Iris pigment epithelial cell (primary cell): Measurements from ENCODE around the gene NFIB.
A peak's percentile ranks its signal among the peaks of the same experiment; 100 is the strongest.

Source experiments
- DNase-seq: peaks from one replicate; pipeline ENCODE4 v3.0.0-alpha.2; 2011; ENCODE audit warnings: low read depth

Gene NFIB

GRCh38 chr9:14212697-14213420 lies 101.1 kb downstream of the NFIB start:
- DNase-seq: no peak

DNA sequence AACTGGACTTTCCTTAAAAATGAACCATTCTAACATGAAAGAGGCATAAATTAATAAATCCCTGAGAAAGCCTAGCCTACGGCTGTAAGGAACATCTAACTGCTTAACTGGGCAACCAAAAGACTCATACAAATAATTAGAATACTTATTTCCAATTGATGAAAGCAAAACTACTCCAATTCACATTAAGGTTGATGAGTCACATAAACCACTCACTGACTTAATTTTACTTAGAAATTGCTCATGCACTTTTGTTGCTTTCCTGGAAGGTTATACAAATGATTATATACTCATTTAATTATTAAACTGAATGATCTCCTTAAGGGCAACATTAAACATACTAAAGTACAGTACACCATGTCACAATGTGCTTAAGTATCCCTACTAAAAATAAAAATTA lies 101.9 kb downstream of the NFIB start:
- DNase-seq: peak; percentile 64

GRCh38 chr9:14211564-14211963 lies 102.4 kb downstream of the NFIB start:
- no peak for DNase-seq

DNA sequence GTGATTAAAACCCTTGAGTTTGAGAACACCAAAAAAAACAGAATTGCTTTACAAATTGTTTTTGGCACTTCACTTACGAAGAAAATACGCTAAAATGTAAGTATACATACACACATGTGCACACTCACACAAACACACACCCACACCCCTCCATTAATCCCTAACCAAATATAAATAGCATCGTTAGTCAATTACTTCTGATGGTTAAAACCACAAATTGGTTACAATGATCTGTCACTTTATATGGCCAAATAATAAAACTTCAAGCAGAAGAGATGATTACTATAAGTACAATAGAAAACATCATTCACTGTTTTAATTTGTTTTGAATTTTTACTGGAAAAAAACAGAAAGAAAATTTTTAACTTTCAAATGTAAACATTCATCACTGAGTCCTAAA lies 103.5 kb downstream of the NFIB start:
- no peak for DNase-seq

GRCh38 chr9:14209399-14210345 lies 104.3 kb downstream of the NFIB start:
- no peak for DNase-seq

- DNase-seq: no peak
Measured at GRCh38 chr9:14207352-14207995, 106.5 kb downstream of the NFIB start.

GRCh38 chr9:14205463-14205862 lies 108.5 kb downstream of the NFIB start:
- peak; percentile 95 for DNase-seq

DNA sequence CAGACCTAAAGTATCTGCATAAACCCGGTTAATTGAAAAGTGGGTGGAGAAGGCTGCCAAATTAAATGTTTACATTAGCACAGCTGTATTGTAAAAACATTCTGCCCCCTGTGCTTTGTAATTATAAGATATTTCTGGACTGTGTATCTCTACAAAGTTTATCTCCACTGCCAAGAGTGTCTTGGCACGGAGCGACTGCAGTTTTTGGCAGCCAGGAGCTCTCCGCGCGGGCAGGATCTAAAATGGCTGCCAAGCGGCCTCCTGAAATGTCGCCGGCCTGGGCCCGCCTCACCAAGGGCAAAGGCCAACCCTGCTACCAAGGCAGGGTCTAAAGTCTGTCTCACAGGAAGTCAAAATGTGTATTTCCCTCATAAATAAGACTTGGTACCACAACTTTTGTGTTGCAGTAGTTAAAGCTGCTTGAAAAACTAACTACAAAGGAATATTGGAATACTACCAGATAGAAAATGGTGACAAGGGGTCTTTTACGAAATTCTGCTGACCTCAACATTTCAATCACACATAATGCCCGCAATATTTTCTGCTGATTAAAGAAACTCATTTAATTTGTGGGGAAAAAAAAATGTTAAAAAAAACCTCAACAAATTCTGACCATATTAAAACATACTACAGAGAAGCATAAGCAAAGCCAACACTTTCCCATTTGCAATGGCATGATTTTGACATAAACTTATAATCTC lies 110.4 kb downstream of the NFIB start:
- no peak for DNase-seq

DNA sequence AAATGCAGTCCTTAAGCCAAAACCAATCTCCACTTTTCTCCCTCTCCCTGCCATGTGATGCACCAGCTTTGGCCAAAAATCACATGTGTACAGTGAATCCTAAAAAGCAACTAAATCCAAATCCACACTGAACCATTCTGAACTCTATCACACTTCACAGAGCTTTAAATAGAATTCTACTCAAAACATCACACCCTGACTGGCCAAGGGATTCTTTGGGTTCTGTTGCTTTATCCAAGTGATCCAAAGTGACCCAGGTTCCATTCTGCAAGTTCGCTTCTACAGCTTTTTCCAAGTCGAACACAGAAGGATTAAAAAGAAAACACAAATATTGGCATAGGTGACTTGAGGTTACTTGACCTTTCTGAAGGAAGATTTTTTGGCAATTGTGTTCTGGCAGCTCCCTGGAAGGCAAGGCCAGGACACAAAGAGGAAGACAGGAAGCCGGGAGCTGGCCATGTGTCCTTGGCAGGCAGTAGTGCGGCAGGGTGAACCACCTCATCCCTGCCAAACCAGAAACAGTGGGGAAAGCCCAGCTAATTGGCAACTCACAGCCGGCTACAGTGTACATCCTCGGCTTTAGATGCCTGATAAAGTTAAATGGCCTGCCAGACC lies 115.0 kb downstream of the NFIB start:
- peak; percentile 59 for DNase-seq

GRCh38 chr9:14198047-14198840 lies 115.7 kb downstream of the NFIB start:
- DNase-seq: no peak

DNA sequence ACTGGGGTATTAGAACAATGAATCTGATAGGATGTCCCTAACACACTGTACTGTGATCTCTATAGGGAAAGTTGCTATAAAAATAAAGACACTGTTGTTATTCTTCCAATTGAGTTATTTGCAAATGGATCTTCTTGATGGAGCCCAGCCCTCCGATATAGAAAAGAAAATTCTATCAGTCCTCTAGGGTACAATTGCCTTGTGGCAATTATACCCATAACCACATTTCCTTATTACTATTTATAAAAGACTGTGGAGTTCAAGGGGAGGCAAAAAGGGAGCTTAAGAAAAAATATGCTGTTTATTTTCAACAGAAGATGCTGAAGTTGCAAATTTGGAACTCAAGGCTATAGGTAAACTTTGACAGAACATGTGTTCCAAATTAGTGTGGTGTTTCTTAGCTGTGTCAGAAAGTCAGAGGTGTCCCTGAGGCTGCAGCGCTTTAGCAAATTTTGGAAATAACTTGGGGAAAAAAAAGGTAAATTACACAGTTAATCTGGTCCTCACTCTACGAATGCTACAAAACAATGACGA lies 116.5 kb downstream of the NFIB start:
- DNase-seq: no peak

DNA sequence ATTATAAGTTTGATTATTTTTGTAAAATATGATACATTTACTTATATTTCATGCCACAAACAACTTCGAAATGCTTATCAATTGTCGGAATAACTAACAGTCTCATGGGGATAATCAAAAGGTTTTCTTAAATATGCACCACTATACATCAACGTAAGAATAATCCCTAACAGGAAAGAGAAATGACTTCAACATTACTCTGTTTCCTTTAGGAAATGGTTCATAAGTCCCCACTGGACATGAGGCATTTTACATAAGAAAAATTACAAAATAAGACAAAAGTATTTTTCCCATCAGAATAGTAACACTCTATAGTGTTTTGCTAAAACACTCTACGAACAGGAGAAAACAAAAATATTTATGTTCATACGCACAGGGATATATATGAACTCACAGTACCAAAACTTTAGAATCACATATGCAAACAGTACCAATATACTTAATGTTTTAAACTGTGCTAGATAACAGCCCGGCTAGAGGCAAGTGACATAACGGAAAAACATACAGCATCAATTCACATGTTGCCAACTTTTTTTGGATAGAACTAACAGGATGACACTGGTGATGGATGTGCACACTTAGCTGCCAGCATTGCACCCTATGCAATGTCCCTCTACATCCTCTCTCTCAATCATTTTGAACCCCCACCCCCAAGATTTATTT lies 120.5 kb downstream of the NFIB start:
- DNase-seq: no peak

GRCh38 chr9:14192556-14192955 lies 121.4 kb downstream of the NFIB start:
- no peak for DNase-seq

DNA sequence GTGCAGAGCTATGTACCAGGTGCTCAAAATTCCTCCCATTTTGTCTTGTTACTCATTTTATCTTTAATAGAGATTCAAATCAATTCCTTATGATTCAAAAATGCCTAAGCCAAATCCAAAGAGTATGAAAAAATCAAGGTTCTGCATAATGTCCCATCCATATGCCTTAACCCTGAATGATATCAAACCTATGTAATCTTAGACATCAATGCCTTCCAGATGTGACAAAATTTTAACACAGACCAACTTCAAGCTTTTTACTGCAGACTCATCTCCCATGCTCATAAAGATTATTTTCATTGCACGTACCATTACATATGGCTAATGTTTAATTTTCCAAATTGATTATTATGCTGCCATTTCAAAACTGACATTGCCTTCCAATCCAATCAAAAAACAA lies 122.4 kb downstream of the NFIB start:
- DNase-seq: no peak

DNA sequence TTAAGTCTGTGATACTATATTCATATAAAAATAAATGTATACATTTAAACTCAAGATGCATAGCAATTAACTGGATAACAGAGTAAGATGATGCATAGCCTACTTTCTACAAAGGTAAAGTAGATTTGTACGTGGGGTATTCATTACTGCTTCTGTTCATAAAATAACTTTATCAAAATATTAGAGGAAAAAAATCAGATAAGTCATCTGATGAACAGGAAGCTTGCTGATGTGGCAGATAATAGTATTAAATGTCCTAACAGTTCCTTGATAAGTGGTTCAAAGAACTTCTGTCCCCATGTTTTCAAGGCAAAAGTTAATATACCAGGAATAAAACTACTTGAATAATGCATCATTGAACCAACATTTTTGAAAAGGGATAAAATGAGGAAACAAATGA lies 123.7 kb downstream of the NFIB start:
- no peak for DNase-seq

DNA sequence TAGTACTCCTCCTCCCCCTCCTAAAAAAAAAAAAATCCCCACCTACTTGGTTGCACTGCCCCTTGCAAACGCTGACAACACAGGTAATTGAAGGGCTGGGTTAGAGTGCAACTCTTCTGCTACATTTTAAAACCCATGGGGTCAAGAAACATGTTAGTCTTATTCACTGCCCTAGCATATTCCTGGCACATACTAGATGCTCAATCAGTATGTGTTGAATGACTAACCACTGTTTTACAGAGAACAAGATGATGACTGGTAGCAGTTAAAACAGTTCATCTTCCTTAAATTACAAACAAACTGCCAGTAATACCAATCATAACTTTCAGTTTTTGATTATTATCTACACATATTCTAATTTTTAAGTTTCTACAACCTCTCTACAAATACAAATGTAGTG lies 124.4 kb downstream of the NFIB start:
- peak; percentile 59 for DNase-seq

DNA sequence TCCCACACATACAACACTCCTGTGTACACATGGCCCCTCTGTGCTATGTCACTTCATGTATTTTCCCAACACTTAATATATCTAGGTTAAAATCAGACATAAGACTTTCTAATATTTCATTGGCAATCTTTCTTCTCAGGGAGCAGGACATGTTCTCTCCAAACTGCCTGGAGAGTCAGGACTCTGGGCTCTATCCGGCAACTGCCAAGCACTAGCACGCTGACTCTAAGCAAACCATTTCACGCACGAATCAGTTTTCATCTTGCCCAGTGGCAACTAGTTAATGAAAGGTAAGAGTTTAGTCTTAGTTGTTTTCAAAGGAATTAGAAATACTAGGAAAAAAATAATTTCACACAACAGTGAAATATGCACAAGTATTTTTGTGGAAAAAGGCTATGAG lies 124.8 kb downstream of the NFIB start:
- no peak for DNase-seq

GRCh38 chr9:14188538-14188937 lies 125.4 kb downstream of the NFIB start:
- no peak for DNase-seq

- DNase-seq: no peak
Measured at GRCh38 chr9:14188011-14188410, 125.9 kb downstream of the NFIB start.

DNA sequence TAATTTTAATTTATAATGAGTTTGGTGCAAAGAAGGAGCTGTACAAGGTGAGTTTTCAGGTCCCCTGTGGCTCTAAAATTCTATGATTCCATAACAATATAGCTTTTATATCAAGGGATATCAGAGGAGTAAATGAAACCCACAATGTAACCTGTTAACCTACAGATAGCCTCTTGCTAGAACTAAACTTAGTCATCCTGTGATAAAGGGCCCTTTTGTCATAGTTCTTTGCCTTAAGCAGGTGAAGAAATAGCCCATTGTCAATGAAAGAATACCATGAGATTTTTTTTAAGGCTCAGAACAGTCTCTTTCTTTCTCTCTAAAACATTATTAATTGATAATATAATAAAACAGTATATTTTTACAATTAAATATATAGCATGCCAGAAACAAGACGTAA lies 127.8 kb downstream of the NFIB start:
- DNase-seq: no peak
